ENCODE results near the gene GPC6. TPM values are rescaled to one million over a fixed set of nuclear protein-coding genes. Genes with fewer than 3 reads are reported as not detected.
"Not testable (repeated sequence)": the region's sequence is repeated elsewhere in the genome, so short reads cannot be mapped to it uniquely, and the experiment has no call there.

GPC6 gene
- total RNA-seq, 3 donors from 2014 or later (not counting 1 experiment from before 2014, with no cell fraction given) = not detected

- Histone ChIP-seq H3K9me3 (ENCODE audit: control insufficient read depth, insufficient read depth, low read length) (peaks cover 16% of the 10 kb centered on the region), H3K27ac (ENCODE audit: low read length) (no peak overlapping the region), H3K27me3 (ENCODE audit: control insufficient read depth, insufficient read depth, low read length) (no peaks in the 10 kb centered on the region), H3K36me3 (ENCODE audit: control insufficient read depth, insufficient read depth, low read length) (no peaks in the 10 kb centered on the region), H3K4me3 (ENCODE audit: low read length) (no peak overlapping the region), H3K4me1 (ENCODE audit: control insufficient read depth, insufficient read depth, low read length) (no peaks in the 10 kb centered on the region)
- Mint-ChIP-seq H3K36me3 (no peaks in the 10 kb centered on the region), H3K4me3 (no peak overlapping the region), H3K27me3 (ENCODE audit: low read depth in 2 of 2) (no peaks in the 10 kb centered on the region), H3K27ac (no peak overlapping the region), H3K9me3 (peaks cover 2 to 3% of the 10 kb centered on the region in 2 donors), H3K4me1 (no peaks in the 10 kb centered on the region)
- intact Hi-C loops (cut with micrococcal nuclease) = no loop called here
- ATAC-seq (no peak), DNase-seq (no peak)
- TF ChIP-seq CTCF (IDR thresholded peaks at IDR 0.05) = no peak
Measured at GRCh38 chr13:93477238-93477637, 250.6 kb downstream of the GPC6 start.

- Histone ChIP-seq H3K27ac (ENCODE audit: low read length) (no peak overlapping the region), H3K4me3 (ENCODE audit: low read length) (no peak overlapping the region), H3K36me3 (ENCODE audit: control insufficient read depth, insufficient read depth, low read length) (no peaks in the 10 kb centered on the region), H3K4me1 (ENCODE audit: control insufficient read depth, insufficient read depth, low read length) (no peaks in the 10 kb centered on the region), H3K27me3 (ENCODE audit: control insufficient read depth, insufficient read depth, low read length) (no peaks in the 10 kb centered on the region), H3K9me3 (ENCODE audit: control insufficient read depth, insufficient read depth, low read length) (no peaks in the 10 kb centered on the region)
- WGBS (ENCODE audit: insufficient coverage) = 93% methylated on average over 2 of the region's 4 CpGs
- Mint-ChIP-seq H3K9me3 (peaks cover 0 to 2% of the 10 kb centered on the region in 2 donors), H3K27me3 (ENCODE audit: low read depth in 2 of 2) (no peaks in the 10 kb centered on the region), H3K27ac (no peak overlapping the region), H3K36me3 (no peaks in the 10 kb centered on the region), H3K4me3 (no peak overlapping the region), H3K4me1 (no peaks in the 10 kb centered on the region)
- intact Hi-C loops (cut with micrococcal nuclease) = no loop called here
- DNase-seq (no peak), ATAC-seq (no peak)
- TF ChIP-seq CTCF (IDR thresholded peaks at IDR 0.05) = no peak
Measured at GRCh38 chr13:93480553-93481106, 254.0 kb downstream of the GPC6 start.

- 92% methylated on average over 21 of the region's 21 CpGs for WGBS (ENCODE audit: insufficient coverage)
- H3K27ac Mint-ChIP-seq; H3K4me3 Mint-ChIP-seq; H3K4me1 ChIP-seq (ENCODE audit: control insufficient read depth, insufficient read depth, low read length); H3K36me3 ChIP-seq (ENCODE audit: control insufficient read depth, insufficient read depth, low read length); H3K4me1 Mint-ChIP-seq; DNase-seq; H3K9me3 ChIP-seq (ENCODE audit: control insufficient read depth, insufficient read depth, low read length); H3K4me3 ChIP-seq (ENCODE audit: low read length); H3K27me3 ChIP-seq (ENCODE audit: control insufficient read depth, insufficient read depth, low read length); intact Hi-C loops (cut with micrococcal nuclease); H3K27ac ChIP-seq (ENCODE audit: low read length); H3K27me3 Mint-ChIP-seq (ENCODE audit: low read depth in 2 of 2); H3K36me3 Mint-ChIP-seq; H3K9me3 Mint-ChIP-seq; ATAC-seq: not testable (repeated sequence)
Measured at GRCh38 chr13:93496117-93496516, 269.5 kb downstream of the GPC6 start.

GRCh38 chr13:93496985-93497673, 270.5 kb downstream of the GPC6 start:
- no peak overlapping the region for H3K27ac ChIP-seq (ENCODE audit: low read length)
- H3K27ac Mint-ChIP-seq = no peak overlapping the region
- H3K4me1 ChIP-seq (ENCODE audit: control insufficient read depth, insufficient read depth, low read length) = no peaks in the 10 kb centered on the region
- no peak for ATAC-seq
- no peak overlapping the region for H3K4me3 Mint-ChIP-seq
- 82% methylated on average over 8 of the region's 8 CpGs for WGBS (ENCODE audit: insufficient coverage)
- H3K9me3 ChIP-seq (ENCODE audit: control insufficient read depth, insufficient read depth, low read length) = no peaks in the 10 kb centered on the region
- H3K36me3 ChIP-seq (ENCODE audit: control insufficient read depth, insufficient read depth, low read length) = no peaks in the 10 kb centered on the region
- H3K4me3 ChIP-seq (ENCODE audit: low read length) = no peak overlapping the region
- no peak for DNase-seq
- no peaks in the 10 kb centered on the region for H3K27me3 ChIP-seq (ENCODE audit: control insufficient read depth, insufficient read depth, low read length)
- no peaks in the 10 kb centered on the region for H3K4me1 Mint-ChIP-seq
- H3K9me3 Mint-ChIP-seq = peaks cover 5 to 7% of the 10 kb centered on the region in 2 donors
- intact Hi-C loops (cut with micrococcal nuclease) = no loop called here
- no peaks in the 10 kb centered on the region for H3K27me3 Mint-ChIP-seq (ENCODE audit: low read depth in 2 of 2)
- no peak for TF ChIP-seq CTCF (IDR thresholded peaks at IDR 0.05)
- no peaks in the 10 kb centered on the region for H3K36me3 Mint-ChIP-seq

All from natural killer cell (primary cell).